ENCODE data around the gene TCEA2.

The TCEA2 gene

DNA sequence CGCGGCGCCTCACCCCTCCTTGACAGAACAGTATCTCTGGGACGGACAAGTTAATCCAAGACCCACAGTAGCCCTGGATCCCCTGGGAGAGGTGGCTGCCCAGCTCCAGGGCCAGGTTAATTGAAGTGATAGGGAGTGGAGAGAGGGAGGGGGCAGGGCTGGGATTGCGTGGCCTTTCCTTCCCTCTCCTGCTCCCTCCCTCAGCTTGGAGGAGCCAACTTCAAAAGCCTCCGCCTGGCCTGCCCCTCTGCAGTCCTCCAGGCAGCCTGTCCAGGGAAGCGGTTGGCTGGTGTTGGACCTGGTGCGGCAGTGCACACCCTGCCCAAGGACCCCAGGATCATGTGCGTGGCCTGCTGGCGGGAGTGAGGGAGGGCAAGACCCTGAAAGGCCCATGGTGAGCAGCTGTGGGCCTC, 27.1 kb upstream of the TCEA2 start, which contains the start of gene C20orf204:
TSS of gene C20orf204 (plus strand) at position 250 of the 413 bp plus-strand sequence. CDS start at position 392, 142 bp downstream.
- DNase-seq (ENCODE audit: low read depth), result no peak

DNA sequence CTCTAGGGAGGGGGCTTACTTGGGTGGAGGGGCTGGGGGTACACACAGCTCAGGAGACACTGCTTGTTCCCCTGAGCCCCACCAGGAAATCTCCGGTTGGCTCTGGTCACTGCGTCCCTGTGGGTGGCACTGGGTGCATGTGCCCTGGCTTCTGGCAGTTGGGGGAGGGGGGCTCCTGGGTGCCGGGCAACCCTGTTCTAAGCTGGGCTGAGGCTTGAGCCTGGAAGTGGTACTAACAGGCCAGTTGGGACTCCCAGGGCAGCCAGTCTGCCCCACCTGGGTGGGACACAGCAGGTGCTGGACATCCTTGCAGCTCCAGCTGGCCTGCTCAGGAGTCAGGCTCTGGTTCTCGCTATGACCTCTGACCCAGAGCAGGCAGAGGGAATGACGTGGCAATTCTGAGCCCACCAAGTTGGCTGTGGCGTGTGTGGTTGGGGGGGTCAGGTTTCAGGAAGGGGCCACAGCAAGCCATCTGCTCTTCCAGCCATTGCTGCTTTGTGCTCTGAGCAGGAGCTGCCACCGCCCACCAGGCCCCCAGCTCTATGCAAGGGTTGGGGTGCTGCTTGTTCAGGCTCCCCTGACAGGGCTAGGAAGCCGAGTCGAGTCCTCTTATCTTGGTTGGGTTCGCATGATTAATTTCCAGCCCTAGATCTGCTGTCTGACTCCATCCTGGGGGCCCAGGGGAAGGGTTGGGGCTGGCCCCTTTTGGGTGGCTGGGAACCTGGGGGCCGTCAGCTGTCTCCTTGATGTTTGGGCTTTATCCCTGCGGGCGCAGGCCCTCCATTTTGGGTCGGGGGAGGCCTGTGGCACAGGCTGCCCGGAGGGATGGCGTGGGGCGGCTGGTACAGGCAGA, 26.4 kb upstream of the TCEA2 start:
- DNase-seq (ENCODE audit: low read depth), result peak; percentile 33

- no peak for DNase-seq (ENCODE audit: low read depth)
These were observed 25.9 kb upstream of the TCEA2 start for GRCh38 chr20:64037199-64037497.

GRCh38 chr20:64037498-64038213, 25.3 kb upstream of the TCEA2 start:
- no peak for DNase-seq (ENCODE audit: low read depth)

DNA sequence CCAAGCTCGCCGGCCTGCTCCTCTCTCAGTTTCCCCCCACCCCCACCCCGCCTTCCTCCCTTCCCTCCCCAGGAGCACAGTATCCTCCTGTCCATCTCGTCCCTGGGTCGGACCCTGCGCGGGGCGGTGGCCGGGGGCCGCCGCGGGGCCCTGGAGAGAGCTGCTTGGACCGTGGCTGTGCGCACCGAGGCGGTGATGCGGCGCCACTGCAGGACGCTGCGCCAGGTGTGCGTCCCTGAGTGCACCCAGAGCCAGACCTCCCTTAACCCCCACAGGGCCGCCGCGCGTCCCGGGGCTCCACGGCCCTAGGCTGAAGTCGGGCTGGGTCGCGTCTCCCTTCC, 24.8 kb upstream of the TCEA2 start:
- no peak for DNase-seq (ENCODE audit: low read depth)

DNA sequence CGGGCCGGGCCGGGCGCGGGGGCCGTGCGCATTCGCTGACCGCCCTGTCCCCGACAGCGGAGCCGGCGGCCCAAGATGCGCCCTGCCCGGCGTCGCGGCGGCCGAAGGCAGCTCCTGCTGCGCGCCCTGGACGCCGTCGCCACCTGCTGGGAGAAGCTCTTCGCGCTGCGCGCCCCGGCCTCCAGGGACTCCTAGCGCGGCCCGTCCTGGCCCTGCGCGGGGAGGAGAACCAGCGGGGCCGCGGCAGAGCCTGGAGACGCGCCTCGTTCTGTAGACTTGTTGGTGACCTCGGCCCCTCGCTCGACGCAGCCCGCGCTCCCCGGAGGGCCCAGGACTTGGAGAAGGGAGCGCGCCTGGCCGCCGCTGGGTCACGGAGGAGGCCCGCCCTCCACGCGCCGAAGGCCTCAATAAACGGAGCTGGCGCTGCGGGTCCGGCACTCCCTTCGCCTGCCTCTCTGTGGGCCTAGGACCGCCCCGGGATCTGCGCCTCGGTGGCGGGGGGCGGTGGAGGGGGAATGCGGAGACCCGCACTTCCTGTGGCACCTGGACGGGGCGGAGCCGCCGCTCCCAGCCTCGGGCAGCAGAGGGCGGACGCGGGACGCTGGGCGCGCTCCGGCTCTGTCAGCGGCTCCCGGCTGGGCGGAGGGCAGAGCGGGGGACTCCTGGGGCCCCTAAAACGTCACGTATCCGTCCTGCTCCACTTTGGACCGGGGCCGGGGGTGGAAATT, 24.3 kb upstream of the TCEA2 start:
- DNase-seq (ENCODE audit: low read depth), result peak; percentile 80

DNA sequence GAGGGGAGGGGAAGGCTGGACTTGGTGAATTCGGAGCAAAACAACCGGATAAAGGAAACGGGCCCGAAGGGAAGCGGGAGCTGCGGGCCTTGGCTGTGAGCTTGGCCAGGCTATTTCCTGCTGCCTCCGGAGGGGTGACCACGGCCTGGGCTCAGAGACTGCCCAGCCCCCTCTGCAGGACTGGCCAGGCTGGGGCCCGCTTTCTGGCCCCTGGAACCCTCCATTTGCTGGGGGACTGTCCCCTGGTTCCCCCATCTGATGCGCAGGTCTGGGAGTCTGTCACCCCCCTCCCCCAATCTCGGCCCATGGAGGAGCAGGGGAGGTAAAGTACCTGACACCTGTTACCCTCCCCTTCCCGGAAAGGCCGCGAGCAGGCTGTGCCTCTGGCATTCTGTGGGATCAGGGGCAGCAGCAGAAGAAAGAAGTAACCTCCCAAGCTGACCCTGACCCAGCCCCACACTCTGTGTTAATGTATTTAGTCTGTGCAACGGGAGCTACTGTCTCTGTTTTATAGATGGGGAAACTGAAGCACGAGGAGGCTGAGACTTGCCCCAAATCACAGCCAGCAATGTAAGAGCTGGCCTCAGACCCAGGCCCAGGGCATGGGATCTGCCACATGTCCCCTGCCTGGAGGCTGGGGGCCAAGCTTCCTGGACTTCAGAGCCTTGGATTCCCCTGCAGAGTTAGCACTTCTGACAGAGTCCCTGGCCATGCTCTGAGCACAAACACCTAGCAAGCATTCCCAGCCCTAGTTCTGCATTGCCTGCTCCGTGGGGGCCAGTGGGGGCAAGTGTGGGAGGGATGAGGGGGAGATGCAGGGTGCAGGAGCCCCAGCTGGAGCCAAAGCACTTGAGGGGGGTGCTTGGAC, 23.5 kb upstream of the TCEA2 start:
- no peak for DNase-seq (ENCODE audit: low read depth)

DNA sequence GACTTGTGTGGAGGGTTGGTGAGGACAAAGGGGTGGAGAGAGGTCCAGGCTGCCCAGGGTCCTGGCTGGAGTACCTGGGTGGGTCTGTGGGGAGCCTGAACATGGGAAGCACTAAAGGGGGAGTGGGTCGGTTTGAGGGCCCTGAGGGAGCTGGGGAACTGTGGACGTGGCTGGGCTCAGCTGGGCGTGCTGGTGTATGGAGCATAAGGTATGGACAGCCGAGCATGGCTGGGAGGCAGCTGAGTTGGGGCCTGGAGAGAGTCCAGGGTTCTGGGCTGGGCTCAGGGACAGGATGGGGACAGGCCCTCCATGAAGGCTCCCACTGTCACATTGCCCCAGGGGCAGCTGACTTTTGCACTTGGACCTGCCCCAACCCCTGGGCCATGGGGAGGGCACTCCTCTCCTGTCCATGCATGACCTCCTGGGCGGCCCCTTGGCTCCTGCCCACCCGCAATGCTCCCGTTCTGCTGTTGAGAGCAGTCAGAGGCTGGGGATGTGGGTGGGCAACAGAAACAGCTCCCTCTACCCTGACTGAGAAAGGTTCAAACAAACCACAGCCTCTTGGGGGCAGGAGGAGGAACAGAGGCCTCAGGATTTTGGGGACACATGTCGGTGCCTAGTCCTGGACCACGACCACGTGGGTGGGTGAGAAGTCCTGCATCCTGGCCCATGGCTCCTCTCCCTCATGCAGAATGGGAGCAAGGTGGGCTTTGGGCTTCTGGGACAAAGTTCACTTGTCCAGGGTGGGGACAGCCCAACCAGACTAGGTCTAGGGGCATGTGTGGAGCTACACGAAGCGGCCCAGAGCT, 22.6 kb upstream of the TCEA2 start:
- no peak for DNase-seq (ENCODE audit: low read depth)

DNA sequence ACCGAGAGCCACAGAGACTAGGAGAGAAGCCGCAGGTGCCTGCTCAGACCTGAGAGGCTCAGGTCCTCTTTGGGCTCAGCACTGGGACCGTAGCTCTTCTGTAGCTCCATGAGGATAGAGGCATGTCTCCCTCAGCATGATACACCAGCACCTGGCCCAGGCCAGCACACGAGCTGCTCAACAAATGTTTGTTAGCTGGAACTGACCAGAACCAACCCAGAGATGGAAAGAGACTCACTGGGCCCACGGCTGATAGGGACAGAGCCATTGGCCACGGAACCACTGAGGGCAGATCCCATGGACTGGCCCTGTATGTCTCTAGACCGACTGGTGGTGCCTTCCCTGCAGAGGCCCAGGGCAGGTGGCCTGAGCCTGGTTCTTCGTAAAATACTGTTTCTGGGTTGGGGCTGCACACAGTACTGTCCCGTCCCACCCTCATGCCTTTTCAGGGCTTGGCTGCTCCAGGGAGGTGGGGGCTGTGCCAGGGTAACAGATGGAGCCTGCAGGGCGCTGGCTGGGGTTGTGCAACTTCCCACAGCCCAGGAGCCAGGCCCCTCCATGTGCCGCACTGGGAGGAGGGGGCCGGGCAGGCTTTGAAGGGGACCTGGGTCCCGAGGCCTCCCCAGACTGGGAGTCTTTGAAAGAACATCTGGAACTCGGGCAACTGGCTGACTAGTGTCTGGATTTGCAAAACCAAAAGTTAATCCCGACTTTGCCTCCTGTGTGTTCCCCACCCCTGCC, 21.8 kb upstream of the TCEA2 start:
- DNase-seq (ENCODE audit: low read depth), result no peak

DNA sequence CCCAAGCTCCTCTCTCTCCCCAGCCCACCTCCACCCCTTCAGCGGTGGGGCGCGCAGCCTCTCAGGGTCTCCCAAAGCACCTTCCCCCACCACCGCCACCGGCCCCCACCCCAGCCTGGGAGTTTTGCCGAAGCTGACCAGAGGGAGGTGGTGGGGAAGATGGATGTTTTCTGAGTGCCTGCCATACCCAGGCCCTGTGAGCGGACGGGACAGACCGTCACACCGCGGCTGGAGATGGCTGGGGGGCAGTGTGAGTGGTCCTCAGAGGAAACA, 21.3 kb upstream of the TCEA2 start:
- no peak for DNase-seq (ENCODE audit: low read depth)

DNA sequence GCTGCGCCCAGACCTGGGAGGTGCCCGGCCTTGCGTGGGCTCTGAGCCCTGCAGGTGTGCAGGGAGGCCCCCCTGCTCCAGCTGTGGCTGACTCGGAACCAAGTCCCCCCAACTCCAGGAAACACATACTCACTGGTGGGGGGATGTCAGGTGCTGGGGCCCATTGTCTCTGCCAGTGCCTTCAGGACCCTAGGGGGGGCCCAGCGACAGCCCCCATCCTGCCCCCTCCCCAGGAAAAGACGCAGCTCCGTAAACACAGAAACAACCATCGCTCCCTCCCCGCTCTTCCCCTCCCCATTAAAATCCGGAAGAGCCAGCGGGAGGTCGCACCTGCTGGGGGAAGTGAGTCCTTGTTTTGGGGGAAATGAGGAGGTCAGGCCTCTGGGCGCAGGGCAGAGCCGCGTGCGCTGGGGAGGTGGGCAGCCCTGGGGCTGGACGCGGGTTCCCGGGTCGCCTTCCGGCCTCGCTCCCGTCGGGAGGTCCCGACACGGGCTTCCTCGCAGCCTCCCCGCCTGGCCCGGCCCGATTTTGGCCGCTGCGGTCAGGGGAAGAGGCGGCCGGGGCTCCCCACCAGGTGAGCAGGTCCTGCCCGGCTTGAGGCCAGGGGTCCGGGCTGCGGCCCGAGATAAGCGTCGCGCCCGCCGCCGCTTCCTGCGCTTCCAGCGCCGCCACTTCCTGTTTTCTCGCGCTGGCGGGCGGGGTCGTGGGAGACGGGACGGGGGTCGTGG, 20.8 kb upstream of the TCEA2 start:
- no peak for DNase-seq (ENCODE audit: low read depth)

- DNase-seq (ENCODE audit: low read depth), result no peak
These were observed 19.2 kb upstream of the TCEA2 start for GRCh38 chr20:64043768-64044167.

- no peak for DNase-seq (ENCODE audit: low read depth)
These were observed 18.3 kb upstream of the TCEA2 start for GRCh38 chr20:64044484-64045247.

- DNase-seq (ENCODE audit: low read depth), result no peak
These were observed 17.5 kb upstream of the TCEA2 start for GRCh38 chr20:64045346-64046011.

DNA sequence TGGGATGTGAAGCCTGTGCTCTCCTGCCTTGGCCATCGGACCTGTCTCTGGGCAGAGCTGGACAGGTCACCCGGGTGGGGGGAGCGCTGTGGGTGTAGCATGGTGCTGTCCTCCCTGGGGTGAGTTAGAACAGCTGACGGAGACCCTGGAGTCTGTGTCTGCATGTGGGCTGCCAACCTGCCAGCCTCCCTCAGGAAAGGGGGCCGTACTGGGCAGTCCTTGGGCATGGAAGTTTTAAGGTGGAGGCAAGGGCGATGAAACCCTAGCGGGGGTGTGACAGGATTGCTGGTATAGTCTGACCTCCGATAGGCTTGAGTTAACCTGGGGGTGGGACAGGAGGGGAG, 16.0 kb upstream of the TCEA2 start:
- DNase-seq (ENCODE audit: low read depth), result no peak

- no peak for DNase-seq (ENCODE audit: low read depth)
These were observed 15.0 kb upstream of the TCEA2 start for GRCh38 chr20:64047968-64048401.

GRCh38 chr20:64048402-64049044, 14.5 kb upstream of the TCEA2 start:
- no peak for DNase-seq (ENCODE audit: low read depth)

Data from activated T-cell treated with anti-CD3 and anti-CD28 coated beads for 48 hours (primary cell).